Astrocyte (in vitro differentiated cells and primary cell): ENCODE results near the gene MPC1. TPM values are rescaled to one million over a fixed set of nuclear protein-coding genes. Genes with fewer than 3 reads are reported as not detected.

Experiments used
- DNase-seq: peaks from one replicate; pipeline ENCODE4 v3.0.0-alpha.2; 2010; ENCODE audit warnings: low read depth
- FAIRE-seq: peaks from 2 replicates; lab custom pipeline; 2011; peaks lifted over from hg19 to GRCh38; lab: Jason Lieb, UNC
- H2AFZ ChIP-seq: 2 replicates; pipeline ENCODE4 v1.6.0; 2012; ENCODE audit warnings: low read depth, low read length, inconsistent platforms
- H3K27ac ChIP-seq: 2 replicates; pipeline ENCODE4 v1.5.1; 2011; ENCODE audit warnings: low read depth, low read length, inconsistent platforms
- H3K27me3 ChIP-seq: 2 replicates; pipeline ENCODE4 v1.6.0; 2011; ENCODE audit warnings: low read length, inconsistent platforms; ENCODE audit not compliant: insufficient read depth
- H3K36me3 ChIP-seq: 2 replicates; pipeline ENCODE4 v1.5.1; 2011; ENCODE audit warnings: low read length, inconsistent platforms; ENCODE audit not compliant: insufficient read depth
- H3K4me1 ChIP-seq: 2 replicates; pipeline ENCODE4 v1.5.1; 2011; ENCODE audit warnings: low read length, inconsistent platforms; ENCODE audit not compliant: insufficient read depth
- H3K4me2 ChIP-seq: 2 replicates; pipeline ENCODE4 v1.6.0; 2012; ENCODE audit warnings: low read length, inconsistent platforms
- H3K4me3 ChIP-seq: 2 replicates; pipeline ENCODE4 v1.5.1; 2011; ENCODE audit warnings: low read depth, mild to moderate bottlenecking, low read length, inconsistent platforms; ENCODE audit not compliant: insufficient read depth
- H3K79me2 ChIP-seq: 2 replicates; pipeline ENCODE4 v1.6.0; 2012; ENCODE audit warnings: mild to moderate bottlenecking, low read length, inconsistent platforms; ENCODE audit not compliant: insufficient read depth
- H3K9ac ChIP-seq: 2 replicates; pipeline ENCODE4 v1.6.0; 2012; ENCODE audit warnings: mild to moderate bottlenecking, low read length, inconsistent platforms
- H3K9me3 ChIP-seq: 2 replicates; pipeline ENCODE4 v1.5.1; 2012; ENCODE audit warnings: low read depth, mild to moderate bottlenecking, low read length, inconsistent platforms; ENCODE audit not compliant: insufficient read depth
- H4K20me1 ChIP-seq: 2 replicates; pipeline ENCODE4 v1.6.0; 2012; ENCODE audit warnings: low read length, inconsistent platforms; ENCODE audit not compliant: insufficient read depth
- H3K27ac Mint-ChIP-seq: one replicate; pipeline ENCODE4 v1.8.0; 2021; ENCODE audit warnings: mild to moderate bottlenecking, mixed read lengths; ENCODE audit not compliant: unreplicated experiment
- H3K27me3 Mint-ChIP-seq: one replicate; pipeline ENCODE4 v1.8.0; 2021; ENCODE audit warnings: low read depth, mixed read lengths; ENCODE audit not compliant: unreplicated experiment
- H3K36me3 Mint-ChIP-seq: one replicate; pipeline ENCODE4 v1.8.0; 2021; ENCODE audit warnings: low read depth, mixed read lengths; ENCODE audit not compliant: unreplicated experiment
- H3K4me1 Mint-ChIP-seq: one replicate; pipeline ENCODE4 v1.8.0; 2021; ENCODE audit warnings: low read depth, mixed read lengths; ENCODE audit not compliant: unreplicated experiment
- H3K4me3 Mint-ChIP-seq: one replicate; pipeline ENCODE4 v1.8.0; 2021; ENCODE audit warnings: mild to moderate bottlenecking, moderate library complexity, mixed read lengths; ENCODE audit not compliant: unreplicated experiment
- H3K9me3 Mint-ChIP-seq: one replicate; pipeline ENCODE4 v1.8.0; 2021; ENCODE audit warnings: mild to moderate bottlenecking, mixed read lengths; ENCODE audit not compliant: unreplicated experiment
- CTCF ChIP-seq: IDR thresholded peaks from 2 replicates; pipeline ENCODE4 v1.5.1; 2011; ENCODE audit warnings: low read depth, mild to moderate bottlenecking, inconsistent platforms, low read length, moderate library complexity; ENCODE audit not compliant: insufficient read depth
- EZH2 ChIP-seq: IDR thresholded peaks from 2 replicates; pipeline ENCODE4 v1.6.1; 2012; ENCODE audit warnings: mild to moderate bottlenecking, low read length, inconsistent platforms; ENCODE audit not compliant: insufficient read depth
- total RNA-seq: library from RNA; stranded (reverse); gene quantifications from 2 replicates; pipeline ENCODE4 v1.2.1, GENCODE V29; 2021

Gene MPC1
- total RNA-seq, 1 donor from 2014 or later: 47.4 TPM

- Mint-ChIP-seq H3K27ac (peak overlapping the region; percentile 94), H3K27me3 (no peaks in the 10 kb centered on the region), H3K36me3 (peaks cover 3% of the 10 kb centered on the region), H3K9me3 (peaks cover 5% of the 10 kb centered on the region), H3K4me1 (peaks cover 18% of the 10 kb centered on the region), H3K4me3 (peak overlapping the region; percentile 95)
- no peak for DNase-seq
- TF ChIP-seq CTCF (no peak), EZH2 (no peak)
- Histone ChIP-seq H3K79me2 (peaks cover 60% of the 10 kb centered on the region), H2AFZ (peak overlapping the region; percentile 100), H3K4me3 (peak overlapping the region; percentile 97), H3K4me2 (peak overlapping the region; percentile 99), H4K20me1 (peaks cover 48% of the 10 kb centered on the region), H3K9me3 (no peaks in the 10 kb centered on the region), H3K9ac (peak overlapping the region; percentile 98), H3K27me3 (no peaks in the 10 kb centered on the region), H3K36me3 (peaks cover 5% of the 10 kb centered on the region), H3K27ac (peak overlapping the region; percentile 96), H3K4me1 (peaks cover 13% of the 10 kb centered on the region)
- FAIRE-seq: no peak
These were observed 40.8 kb downstream of the MPC1 start for GRCh38 chr6:166341977-166342348.

DNA sequence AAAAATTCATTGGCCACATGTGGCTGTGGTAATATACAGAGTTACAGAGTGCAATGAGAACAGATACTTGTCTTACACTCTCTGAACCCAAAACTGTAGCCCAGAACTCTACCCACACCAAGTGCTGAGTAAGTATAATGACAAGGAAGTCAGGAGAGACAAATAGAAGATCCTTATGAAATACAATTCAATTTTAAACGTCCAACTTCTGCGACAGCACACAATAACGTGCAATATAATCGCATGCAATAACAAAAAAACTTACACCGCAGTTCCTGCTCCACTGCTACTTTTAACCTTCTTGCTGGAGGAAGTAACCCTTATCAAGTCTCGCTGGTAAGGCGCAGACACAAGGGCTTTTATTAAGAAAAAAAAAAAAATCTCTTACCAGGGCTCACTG lies 41.3 kb downstream of the MPC1 start:
- H3K4me2 ChIP-seq: peak overlapping the region; percentile 99
- H3K36me3 ChIP-seq: peaks cover 5% of the 10 kb centered on the region
- Mint-ChIP-seq H3K27ac (peak overlapping the region; percentile 94), H3K36me3 (peaks cover 3% of the 10 kb centered on the region), H3K4me3 (peak overlapping the region; percentile 95), H3K9me3 (peaks cover 5% of the 10 kb centered on the region), H3K27me3 (no peaks in the 10 kb centered on the region), H3K4me1 (peaks cover 17% of the 10 kb centered on the region)
- peaks cover 13% of the 10 kb centered on the region for H3K4me1 ChIP-seq
- no peak overlapping the region for H2AFZ ChIP-seq
- no peak for FAIRE-seq
- peaks cover 53% of the 10 kb centered on the region for H4K20me1 ChIP-seq
- H3K27ac ChIP-seq: no peak overlapping the region
- no peaks in the 10 kb centered on the region for H3K27me3 ChIP-seq
- no peaks in the 10 kb centered on the region for H3K9me3 ChIP-seq
- no peak for DNase-seq
- peak overlapping the region; percentile 97 for H3K4me3 ChIP-seq
- TF ChIP-seq EZH2 (no peak), CTCF (no peak)
- H3K79me2 ChIP-seq: peaks cover 65% of the 10 kb centered on the region
- peak overlapping the region; percentile 98 for H3K9ac ChIP-seq

- no peak overlapping the region for H3K4me3 Mint-ChIP-seq
These were observed 43.9 kb downstream of the MPC1 start for GRCh38 chr6:166338854-166339253.

More at GRCh38 chr6:166338854-166339253, 43.9 kb downstream of the MPC1 start:
- Mint-ChIP-seq H3K9me3 (no peaks in the 10 kb centered on the region), H3K36me3 (peaks cover 12% of the 10 kb centered on the region), H3K4me1 (peaks cover 15% of the 10 kb centered on the region), H3K27ac (no peak overlapping the region), H3K27me3 (no peaks in the 10 kb centered on the region)
- no peak overlapping the region for H3K4me2 ChIP-seq
- H3K9ac ChIP-seq: no peak overlapping the region
- H3K4me1 ChIP-seq: peaks cover 10% of the 10 kb centered on the region
- no peak for DNase-seq
- peaks cover 91% of the 10 kb centered on the region for H3K79me2 ChIP-seq
- no peak overlapping the region for H2AFZ ChIP-seq
- H3K4me3 ChIP-seq: no peak overlapping the region
- no peaks in the 10 kb centered on the region for H3K9me3 ChIP-seq
- no peak overlapping the region for H3K27ac ChIP-seq
- peaks cover 78% of the 10 kb centered on the region for H4K20me1 ChIP-seq
- no peaks in the 10 kb centered on the region for H3K27me3 ChIP-seq
- TF ChIP-seq EZH2: no peak
- no peak for TF ChIP-seq CTCF
- peaks cover 5% of the 10 kb centered on the region for H3K36me3 ChIP-seq
- FAIRE-seq: no peak
